Keratinocyte (primary cell): Measurements from ENCODE around the gene KRT77.

Experiments used
- CTCF ChIP-seq, 3 experiments: IDR thresholded peaks in 1 of 3; conservative IDR thresholded peaks in 1 of 3; optimal IDR thresholded peaks in 1 of 3; 2 replicates in 2 of 3; 3 replicates in 1 of 3; pipeline versions ENCODE3 to v1.5.1; 2011; ENCODE audit warnings: low read length in 3 of 3, mild to moderate bottlenecking in 3 of 3, moderate library complexity in 2 of 3, control low read depth in 1 of 3, inconsistent platforms in 1 of 3; ENCODE audit not compliant: insufficient read depth in 2 of 3; ENCODE audit errors: extremely low read depth in 1 of 3
- EZH2 ChIP-seq: IDR thresholded peaks from one replicate; pipeline ENCODE4 v1.6.1; 2012; ENCODE audit warnings: inconsistent platforms, mild to moderate bottlenecking, low read length, moderate library complexity

GRCh38 chr12:52662918-52663229 lies 40.5 kb downstream of the KRT77 start:
- no peak for TF ChIP-seq EZH2
- no peak for TF ChIP-seq CTCF (optimal IDR thresholded peaks at IDR 0.05 in 1 of 3, IDR thresholded peaks at IDR 0.05 in 1 of 3, conservative IDR thresholded peaks at IDR 0.05 in 1 of 3; ENCODE audit: extremely low read depth in 1 of 3, insufficient read depth in 2 of 3, low read length in 3 of 3)
